H9 (cell line): ENCODE results near the gene COQ4. TPM values are rescaled to one million over a fixed set of nuclear protein-coding genes. Genes with fewer than 3 reads are reported as not detected.

Experiments used
- DNase-seq: peaks from one replicate; pipeline ENCODE4 v3.0.0-alpha.2; 2017
- H2AFZ ChIP-seq: one replicate; pipeline ENCODE4 v1.6.1; 2013; ENCODE audit warnings: mild to moderate bottlenecking, low read length, control low read depth, moderate library complexity
- H2AK5ac ChIP-seq: 2 replicates; pipeline ENCODE4 v1.6.1; 2013; ENCODE audit warnings: low read length, control low read depth, mixed read lengths; ENCODE audit not compliant: insufficient read length
- H2BK120ac ChIP-seq: one replicate; pipeline ENCODE4 v1.6.1; 2013; ENCODE audit warnings: low read depth, mild to moderate bottlenecking, low read length, control low read depth, inconsistent platforms; ENCODE audit not compliant: poor library complexity, severe bottlenecking
- H2BK12ac ChIP-seq: 2 replicates; pipeline ENCODE4 v1.6.1; 2013; ENCODE audit warnings: low read length, control low read depth, mixed read lengths, low read depth; ENCODE audit not compliant: insufficient read length
- H2BK15ac ChIP-seq: 2 replicates; pipeline ENCODE4 v1.6.1; 2013; ENCODE audit warnings: low read depth, low read length, control low read depth
- H2BK20ac ChIP-seq: one replicate; pipeline ENCODE4 v1.6.1; 2013; ENCODE audit warnings: low read depth, mild to moderate bottlenecking, low read length, control low read depth, inconsistent platforms; ENCODE audit not compliant: poor library complexity, severe bottlenecking
- H2BK5ac ChIP-seq: 2 replicates; pipeline ENCODE4 v1.6.1; 2013; ENCODE audit warnings: low read length, control low read depth, mixed read lengths; ENCODE audit not compliant: insufficient read length
- H3K14ac ChIP-seq: 2 replicates; pipeline ENCODE4 v1.6.1; 2013; ENCODE audit warnings: low read length, control low read depth; ENCODE audit not compliant: insufficient read depth
- H3K18ac ChIP-seq: 2 replicates; pipeline ENCODE4 v1.6.1; 2013; ENCODE audit warnings: low read depth, mild to moderate bottlenecking, mixed read lengths, low read length, control low read depth; ENCODE audit not compliant: insufficient read length
- H3K23ac ChIP-seq: 2 replicates; pipeline ENCODE4 v1.6.1; 2013; ENCODE audit warnings: low read length, control low read depth, mixed read lengths, low read depth; ENCODE audit not compliant: insufficient read length
- H3K23me2 ChIP-seq: 2 replicates; pipeline ENCODE4 v1.6.1; 2013; ENCODE audit warnings: low read depth, mild to moderate bottlenecking, mixed read lengths, low read length, control low read depth; ENCODE audit not compliant: insufficient read length, poor library complexity, severe bottlenecking
- H3K27ac ChIP-seq: 2 replicates; pipeline ENCODE4 v1.5.1; 2013; ENCODE audit warnings: low read length, control low read depth, mixed read lengths, low read depth; ENCODE audit not compliant: insufficient read length
- H3K27me3 ChIP-seq: 2 replicates; pipeline ENCODE4 v1.6.1; 2013; ENCODE audit warnings: low read length, control low read depth, inconsistent platforms; ENCODE audit not compliant: insufficient read depth
- H3K4ac ChIP-seq: 2 replicates; pipeline ENCODE4 v1.6.1; 2013; ENCODE audit warnings: low read depth, mild to moderate bottlenecking, control low read depth, inconsistent platforms, low read length, moderate library complexity
- H3K4me1 ChIP-seq: 2 replicates; pipeline ENCODE4 v1.6.1; 2013; ENCODE audit warnings: low read length, control low read depth, inconsistent platforms; ENCODE audit not compliant: insufficient read depth
- H3K4me2 ChIP-seq: 2 replicates; pipeline ENCODE4 v1.6.1; 2013; ENCODE audit warnings: low read length, control low read depth, mixed read lengths; ENCODE audit not compliant: insufficient read length, insufficient read depth
- H3K56ac ChIP-seq: 2 replicates; pipeline ENCODE4 v1.6.1; 2013; ENCODE audit warnings: low read depth, mild to moderate bottlenecking, mixed read lengths, low read length, control low read depth; ENCODE audit not compliant: insufficient read length
- H3K79me1 ChIP-seq: 2 replicates; pipeline ENCODE4 v1.6.1; 2013; ENCODE audit warnings: low read depth, mild to moderate bottlenecking, moderate library complexity, low read length, control low read depth, inconsistent platforms; ENCODE audit not compliant: insufficient read depth, poor library complexity, severe bottlenecking
- H3K79me2 ChIP-seq: 2 replicates; pipeline ENCODE4 v1.6.1; 2013; ENCODE audit warnings: low read length, control low read depth, inconsistent platforms; ENCODE audit not compliant: insufficient read depth
- H3K9ac ChIP-seq: 2 replicates; pipeline ENCODE4 v1.6.1; 2013; ENCODE audit warnings: low read length, control low read depth, mixed read lengths; ENCODE audit not compliant: insufficient read length; ENCODE audit errors: extremely low read depth
- H3K9me3 ChIP-seq: one replicate; pipeline ENCODE4 v1.6.1; 2013; ENCODE audit warnings: low read depth, low read length, inconsistent platforms; ENCODE audit not compliant: control insufficient read depth
- H3T11ph ChIP-seq: one replicate; pipeline ENCODE4 v1.6.1; 2013; ENCODE audit warnings: mild to moderate bottlenecking, low read length, control low read depth, inconsistent platforms
- H4K20me1 ChIP-seq: one replicate; pipeline ENCODE4 v1.6.1; 2013; ENCODE audit not compliant: control insufficient read depth, insufficient read length, insufficient read depth
- H4K5ac ChIP-seq: 2 replicates; pipeline ENCODE4 v1.6.1; 2013; ENCODE audit warnings: low read depth, mild to moderate bottlenecking, mixed read lengths, low read length, control low read depth; ENCODE audit not compliant: insufficient read length
- H4K8ac ChIP-seq: replicated peaks from 2 replicates; pipeline ENCODE4 v1.6.1; 2013; ENCODE audit warnings: low read length, control low read depth, mixed read lengths, low read depth; ENCODE audit not compliant: insufficient read length
- H4K91ac ChIP-seq: 2 replicates; pipeline ENCODE4 v1.6.1; 2013; ENCODE audit warnings: low read depth, mild to moderate bottlenecking, moderate library complexity, mixed read lengths, low read length, control low read depth; ENCODE audit not compliant: insufficient read length
- H3K27ac Mint-ChIP-seq, 3 experiments: 2 replicates in 2 of 3; 3 replicates in 1 of 3; pipeline ENCODE4 v1.8.0; 2020 to 2021; ENCODE audit warnings: mixed read lengths in 3 of 3, mild to moderate bottlenecking in 1 of 3, moderate library complexity in 1 of 3
- H3K27me3 Mint-ChIP-seq: 2 replicates; pipeline ENCODE4 v1.8.0; 2021; ENCODE audit warnings: low read depth, mild to moderate bottlenecking, moderate library complexity, mixed read lengths
- H3K36me3 Mint-ChIP-seq, 3 experiments: 2 replicates in 2 of 3; 3 replicates in 1 of 3; pipeline ENCODE4 v1.8.0; 2020 to 2021; ENCODE audit warnings: low read depth in 3 of 3, mixed read lengths in 3 of 3; ENCODE audit not compliant: insufficient read depth in 1 of 3
- H3K4me1 Mint-ChIP-seq, 2 experiments: 2 replicates each; pipeline ENCODE4 v1.8.0; 2020; ENCODE audit warnings: mixed read lengths in 2 of 2
- H3K4me3 Mint-ChIP-seq, 2 experiments: 2 replicates in 1 of 2; 3 replicates in 1 of 2; pipeline ENCODE4 v1.8.0; 2020 to 2021; ENCODE audit warnings: mild to moderate bottlenecking in 2 of 2, mixed read lengths in 2 of 2, moderate library complexity in 1 of 2
- H3K9me3 Mint-ChIP-seq, 2 experiments: 2 replicates in 1 of 2; 3 replicates in 1 of 2; pipeline ENCODE4 v1.8.0; 2020; ENCODE audit warnings: mild to moderate bottlenecking in 2 of 2, mixed read lengths in 2 of 2, moderate library complexity in 1 of 2
- CTCF ChIP-seq: fragments of 200-600 bp; sonication (generic); conservative IDR thresholded peaks from 3 replicates; pipeline ENCODE4 v1.8.0; 2021; ENCODE audit warnings: antibody characterized with exemption, mild to moderate bottlenecking
- WGBS: extraction: QIAGEN DNeasy Blood & Tissue Kit; methylation state at CpG from one replicate; pipeline ENCODE4 v1.1.7; 2013; ENCODE audit warnings: missing lambda C conversion rate, low lambda C conversion rate, mixed read lengths; ENCODE audit not compliant: insufficient read length; ENCODE audit errors: extremely low coverage; 5-methylcytosine and 5-hydroxymethylcytosine counted together
- total RNA-seq: library from RNA; stranded (reverse); gene quantifications from 2 replicates; pipeline ENCODE4 v1.2.1, GENCODE V29; 2021

COQ4 gene
- total RNA-seq, 1 experiment from 2014 or later, result 38.4 TPM

- Histone ChIP-seq H3T11ph (no peak overlapping the region), H3K4me2 (peak overlapping the region; percentile 99), H2AFZ (no peak overlapping the region), H3K56ac (no peak overlapping the region), H2BK15ac (no peak overlapping the region), H3K18ac (no peak overlapping the region), H3K9me3 (no peaks in the 10 kb centered on the region), H2BK20ac (no peak overlapping the region), H4K20me1 (no peaks in the 10 kb centered on the region), H2BK12ac (no peak overlapping the region), H3K23ac (no peak overlapping the region), H3K14ac (no peak overlapping the region), H3K79me1 (peaks cover 16% of the 10 kb centered on the region), H3K23me2 (no peaks in the 10 kb centered on the region), H2BK120ac (no peak overlapping the region), H3K79me2 (peaks cover 8% of the 10 kb centered on the region; the same call in 1 of the 2 replicates), H3K4ac (no peak overlapping the region), H3K9ac (peak overlapping the region; percentile 67), H3K4me1 (peaks cover 3% of the 10 kb centered on the region; the same call in 1 of the 2 replicates), H4K5ac (no peak overlapping the region), H3K27ac (no peak overlapping the region), H4K91ac (no peak overlapping the region), H2AK5ac (no peak overlapping the region), H3K27me3 (peaks cover 4% of the 10 kb centered on the region; the same call in 1 of the 2 replicates), H2BK5ac (no peak overlapping the region), H4K8ac (no peak overlapping the region)
- DNase-seq, result no peak
- no CpG with 5 or more reads among the region's 4 CpGs for WGBS
- peaks cover 39% of the 10 kb centered on the region for H3K27me3 Mint-ChIP-seq
- H3K27ac Mint-ChIP-seq, result no peak overlapping the region; a peak in 1 of 7 replicates
- H3K4me3 Mint-ChIP-seq, result peak overlapping the region; percentile 95 to 99
- no peak for TF ChIP-seq CTCF
- H3K4me1 Mint-ChIP-seq, result peaks cover 20 to 22% of the 10 kb centered on the region in 2 experiments
- peaks cover 0 to 4% of the 10 kb centered on the region in 2 experiments; a peak in 1 of 5 replicates for H3K9me3 Mint-ChIP-seq
- H3K36me3 Mint-ChIP-seq, result peaks cover 0 to 4% (median 0%) of the 10 kb centered on the region in 3 experiments; a peak in 3 of 7 replicates
Measured at GRCh38 chr9:128372188-128372641, 49.6 kb downstream of the COQ4 start.
